Occipital lobe (tissue), 2 donors: Measurements from ENCODE around the gene TTLL11. TPM values are rescaled to one million over a fixed set of nuclear protein-coding genes. Genes with fewer than 3 reads are reported as not detected.

Experiments
- DNase-seq: peaks from one replicate; lab custom pipeline; 2025; lab: John Stamatoyannopoulos, UW
- total RNA-seq: library from RNA; depleted of rRNA; stranded (reverse); fragments of >200 nt; gene quantifications from one replicate; pipeline ENCODE4 v1.2.3, GENCODE V29; 2014

Gene TTLL11
- total RNA-seq, 1 donor from 2014 or later = 26.8 TPM

GRCh38 chr9:121788686-121789366, 304.3 kb downstream of the TTLL11 start:
- no peak for DNase-seq

- DNase-seq = no peak
Measured at GRCh38 chr9:121786998-121787422, 306.1 kb downstream of the TTLL11 start.

- no peak for DNase-seq
Measured at GRCh38 chr9:121786543-121786948, 306.6 kb downstream of the TTLL11 start.

GRCh38 chr9:121785673-121786542, 307.2 kb downstream of the TTLL11 start:
- DNase-seq = no peak

- DNase-seq = no peak
Measured at GRCh38 chr9:121784731-121785411, 308.2 kb downstream of the TTLL11 start.

- no peak for DNase-seq
Measured at GRCh38 chr9:121783521-121784507, 309.3 kb downstream of the TTLL11 start.

GRCh38 chr9:121783111-121783510, 310.0 kb downstream of the TTLL11 start:
- DNase-seq = no peak

GRCh38 chr9:121782514-121783110, 310.5 kb downstream of the TTLL11 start:
- DNase-seq = no peak

- DNase-seq = no peak
Measured at GRCh38 chr9:121781701-121782464, 311.2 kb downstream of the TTLL11 start.

GRCh38 chr9:121781145-121781548, 312.0 kb downstream of the TTLL11 start:
- DNase-seq = no peak

GRCh38 chr9:121780177-121781040, 312.7 kb downstream of the TTLL11 start:
- DNase-seq = no peak

- DNase-seq = no peak
Measured at GRCh38 chr9:121779381-121780117, 313.6 kb downstream of the TTLL11 start.

GRCh38 chr9:121778252-121779225, 314.6 kb downstream of the TTLL11 start:
- DNase-seq = no peak

- DNase-seq = no peak
Measured at GRCh38 chr9:121776739-121777637, 316.1 kb downstream of the TTLL11 start.

GRCh38 chr9:121776001-121776738, 316.9 kb downstream of the TTLL11 start:
- DNase-seq = no peak
